ENCODE data around the gene KCNJ4.

The KCNJ4 gene

DNA sequence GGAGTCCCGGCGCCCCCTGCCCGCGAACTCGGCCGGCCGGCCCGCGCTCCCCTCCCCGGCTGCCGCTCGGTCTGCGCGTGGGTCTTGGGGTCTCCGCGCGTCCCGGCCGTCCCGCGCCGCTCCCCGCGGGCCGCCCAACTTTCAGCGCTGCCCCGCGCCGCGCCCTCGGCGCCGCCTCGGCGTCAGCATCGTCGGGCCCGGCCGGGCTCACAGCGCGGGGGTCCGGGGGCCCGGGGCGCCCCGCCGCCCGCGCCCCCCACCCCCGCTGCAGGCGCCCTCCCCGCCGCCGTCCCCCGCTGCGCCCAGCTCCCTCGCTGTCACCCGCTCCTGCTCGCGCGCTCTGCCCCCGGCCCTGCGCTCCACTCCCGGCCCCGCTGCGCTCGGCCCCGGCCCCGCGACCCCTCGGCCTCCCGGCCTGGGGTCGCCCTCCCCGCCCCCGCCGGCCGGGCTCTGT, at the start of gene KCNJ4:
KCNJ4 (minus strand) TSS at position 124 of the 454 bp plus-strand sequence. CDS start 27,067 bp downstream, outside the sequence.
- DNase-seq (ENCODE audit: low read depth), result no peak

- DNase-seq (ENCODE audit: low read depth), result no peak
These were observed 48.0 kb upstream of the KCNJ4 start for GRCh38 chr22:38503021-38503420.

- DNase-seq (ENCODE audit: low read depth), result no peak
These were observed 47.0 kb upstream of the KCNJ4 start for GRCh38 chr22:38501797-38502672.

DNA sequence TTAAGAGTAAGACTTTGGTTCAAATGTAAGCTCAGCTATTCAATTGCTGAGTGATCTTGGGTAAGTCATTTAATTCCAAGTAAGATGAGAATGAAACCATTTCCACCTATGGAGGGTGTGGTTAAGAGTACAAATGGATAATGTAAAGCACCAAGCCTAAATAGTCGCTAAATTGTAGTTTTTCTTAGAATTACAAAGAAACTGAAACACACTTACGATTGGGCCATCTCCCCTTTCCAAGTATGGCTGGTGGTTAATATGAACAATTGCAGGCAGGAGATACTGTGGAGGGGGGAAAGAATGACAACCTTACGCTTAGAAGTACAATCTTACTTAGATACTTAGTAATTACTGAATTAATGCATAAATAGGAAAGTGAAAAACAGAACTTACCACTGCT, 42.9 kb upstream of the KCNJ4 start:
- no peak for DNase-seq (ENCODE audit: low read depth)

GRCh38 chr22:38494939-38495338, 39.9 kb upstream of the KCNJ4 start:
- DNase-seq (ENCODE audit: low read depth), result no peak

- DNase-seq (ENCODE audit: low read depth), result no peak
These were observed 39.5 kb upstream of the KCNJ4 start for GRCh38 chr22:38494498-38494897.

GRCh38 chr22:38491707-38492348, 36.8 kb upstream of the KCNJ4 start:
- no peak for DNase-seq (ENCODE audit: low read depth)

DNA sequence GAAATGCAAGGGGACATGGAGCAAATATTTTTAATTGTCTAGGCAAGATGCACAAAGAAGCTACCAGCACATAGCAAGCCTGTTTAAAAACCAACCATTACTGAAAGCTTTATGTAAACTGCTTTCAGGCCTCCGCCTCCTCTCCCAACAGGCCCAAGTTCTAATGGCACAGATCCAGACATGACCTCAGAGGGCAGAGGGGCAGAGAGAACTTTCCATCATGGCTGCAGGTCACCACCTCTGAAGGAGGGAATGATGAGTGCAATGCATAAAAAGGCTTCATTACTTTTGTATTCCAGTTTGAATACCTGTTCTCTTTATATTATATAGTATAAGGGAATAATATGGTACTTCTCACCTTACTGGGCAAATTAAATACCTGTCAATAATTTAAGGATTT, 35.9 kb upstream of the KCNJ4 start:
- DNase-seq (ENCODE audit: low read depth), result no peak

DNA sequence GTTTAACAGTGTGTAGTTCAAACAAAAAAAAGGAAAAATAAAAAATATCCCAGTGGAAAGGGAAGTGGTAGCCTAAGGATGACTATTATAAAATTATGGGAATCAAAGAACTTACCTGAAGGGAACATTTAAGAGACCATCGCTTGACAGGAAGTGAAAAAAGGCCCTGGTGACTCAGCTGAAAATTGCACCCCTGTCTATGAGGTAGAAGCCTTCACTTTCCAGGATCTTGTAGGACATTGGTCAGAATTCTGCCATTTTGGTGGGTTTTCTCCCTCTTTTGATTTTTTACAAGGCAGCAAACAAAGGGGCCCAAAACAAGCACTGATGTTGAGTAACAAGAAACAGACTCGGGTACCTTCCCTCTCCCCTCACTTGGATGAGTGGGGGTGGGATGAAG, 35.5 kb upstream of the KCNJ4 start:
- DNase-seq (ENCODE audit: low read depth), result no peak

DNA sequence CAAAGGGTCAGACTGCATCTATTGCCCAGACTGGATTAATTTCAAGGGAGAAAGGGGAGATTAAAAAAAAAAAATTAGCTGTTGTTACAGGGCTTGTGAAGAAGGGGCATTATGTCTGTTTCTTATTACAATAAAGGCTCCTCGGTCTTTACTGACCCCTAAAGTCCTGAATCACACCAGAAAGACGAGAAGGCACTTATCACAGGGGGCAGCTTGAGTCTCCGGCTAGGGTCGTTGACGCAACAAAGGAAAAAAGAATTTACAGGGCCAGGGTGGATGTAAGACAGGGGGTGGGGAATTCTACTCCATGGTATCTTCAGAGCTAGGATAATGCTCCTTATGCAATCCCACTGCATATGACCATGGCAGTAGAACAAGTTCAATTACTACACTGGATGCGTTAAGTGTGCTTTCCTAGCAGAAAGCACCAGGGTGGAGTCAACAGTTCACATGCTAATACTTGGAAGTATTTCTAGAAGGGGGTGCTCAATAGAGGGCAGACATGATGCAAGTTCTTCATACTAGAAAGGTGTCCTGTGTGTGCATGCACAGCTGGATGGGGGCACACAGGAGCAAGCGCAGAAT, 34.7 kb upstream of the KCNJ4 start:
- DNase-seq (ENCODE audit: low read depth), result no peak

DNA sequence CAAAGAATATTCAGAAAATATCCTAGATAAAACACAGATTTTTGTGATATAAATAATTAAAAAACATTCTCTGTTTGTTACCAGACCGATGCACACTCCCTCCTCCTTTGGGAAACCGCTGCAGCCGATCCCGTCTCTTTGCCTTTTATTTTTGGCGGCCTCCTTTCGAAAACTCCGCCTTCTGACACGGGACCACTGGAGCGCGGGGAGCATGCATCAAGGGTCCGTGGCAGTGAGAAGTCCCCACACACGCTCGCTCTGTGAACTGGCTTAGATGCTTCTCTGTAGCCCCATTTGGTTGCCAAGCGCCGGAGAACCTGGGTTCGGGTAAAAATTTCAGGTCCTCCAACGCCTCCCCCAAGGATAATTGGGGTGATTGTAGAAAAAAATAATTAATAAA, 34.1 kb upstream of the KCNJ4 start:
- DNase-seq (ENCODE audit: low read depth), result no peak

DNA sequence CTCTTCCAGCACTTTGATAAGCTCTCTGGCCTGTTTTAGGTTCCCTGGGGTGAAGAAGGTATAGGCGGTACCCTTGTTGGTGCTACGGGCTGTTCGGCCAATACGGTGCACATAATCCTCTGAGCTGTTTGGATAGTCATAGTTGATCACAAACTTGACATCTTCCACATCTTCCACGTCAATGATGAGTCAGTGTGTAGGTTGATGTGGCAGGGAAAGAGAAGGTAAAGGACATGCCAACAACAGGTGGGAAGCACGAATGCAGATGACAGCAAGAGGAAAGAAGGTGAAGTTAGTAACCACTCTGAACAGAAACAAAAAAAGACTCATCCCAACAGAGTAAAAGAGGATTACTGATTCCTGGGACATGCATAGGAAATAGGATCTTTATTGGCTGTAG, 32.9 kb upstream of the KCNJ4 start:
- DNase-seq (ENCODE audit: low read depth), result no peak

DNA sequence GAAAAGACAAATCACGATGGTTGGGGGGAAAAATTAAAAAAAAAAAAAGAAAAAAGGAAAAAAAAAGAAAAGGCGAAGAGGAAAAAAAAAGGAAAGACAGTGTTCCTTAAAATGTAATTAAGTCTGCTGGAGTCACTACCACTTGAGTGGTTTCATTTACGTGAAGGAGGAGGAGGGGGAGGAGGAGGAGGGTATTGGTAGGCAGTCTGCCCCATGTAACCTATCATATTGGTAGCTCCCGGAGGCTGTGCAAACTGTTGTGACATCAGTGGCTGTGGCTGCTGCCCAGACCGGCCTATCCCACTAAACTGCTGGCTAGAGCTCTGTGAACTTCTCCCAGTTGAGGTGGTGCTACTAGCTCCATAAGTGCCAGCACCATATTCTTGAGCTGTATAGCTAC, 30.8 kb upstream of the KCNJ4 start:
- DNase-seq (ENCODE audit: low read depth), result no peak

DNA sequence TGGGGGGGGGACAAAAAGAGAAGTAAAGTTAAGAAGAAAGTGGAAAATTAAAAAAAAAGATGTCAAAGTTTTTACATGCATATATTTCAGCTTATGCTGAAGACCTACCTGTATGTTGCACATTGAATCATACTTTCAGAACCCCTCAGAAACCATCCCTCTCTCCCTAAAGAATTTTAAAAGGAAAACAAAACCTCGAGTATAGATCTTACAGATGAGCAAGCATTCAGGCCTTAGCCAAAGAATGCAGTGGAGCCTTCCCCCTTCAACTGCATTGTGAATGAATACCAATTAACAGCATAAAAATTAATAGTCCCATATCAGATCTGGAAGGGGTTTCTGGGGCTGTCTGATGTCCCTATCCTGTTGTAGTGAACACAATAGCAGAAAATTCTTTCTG, 29.2 kb upstream of the KCNJ4 start:
- DNase-seq (ENCODE audit: low read depth), result no peak

DNA sequence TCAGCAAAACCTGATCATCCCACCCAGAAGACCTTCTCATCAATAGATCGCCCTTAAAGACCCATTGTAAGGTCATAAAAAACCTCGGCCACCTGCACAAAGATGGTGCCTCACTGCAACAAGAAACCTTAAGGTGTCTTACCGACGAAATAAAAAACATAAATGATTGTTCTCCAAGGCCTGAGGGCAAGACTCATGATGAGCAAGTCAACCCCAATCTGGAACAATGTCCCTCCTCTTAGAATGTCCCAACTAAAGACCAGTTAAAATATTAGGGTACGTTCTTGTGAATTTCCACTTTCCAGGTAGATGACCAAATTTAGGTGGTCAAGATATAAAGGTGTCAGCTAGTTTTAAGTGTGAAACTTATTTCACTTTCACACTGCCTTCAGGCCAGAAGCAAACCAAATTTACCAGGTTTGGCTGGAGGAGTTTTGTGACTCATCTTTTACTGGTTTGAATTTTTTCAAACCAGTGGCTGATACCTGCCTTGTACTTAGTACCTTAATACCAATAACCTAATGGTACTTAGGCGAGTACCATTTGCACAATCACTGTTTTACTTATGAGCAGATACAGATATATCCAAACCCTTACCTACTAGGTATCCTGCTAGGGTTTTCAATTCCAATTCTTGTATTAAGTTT, 27.8 kb upstream of the KCNJ4 start:
- no peak for DNase-seq (ENCODE audit: low read depth)

DNA sequence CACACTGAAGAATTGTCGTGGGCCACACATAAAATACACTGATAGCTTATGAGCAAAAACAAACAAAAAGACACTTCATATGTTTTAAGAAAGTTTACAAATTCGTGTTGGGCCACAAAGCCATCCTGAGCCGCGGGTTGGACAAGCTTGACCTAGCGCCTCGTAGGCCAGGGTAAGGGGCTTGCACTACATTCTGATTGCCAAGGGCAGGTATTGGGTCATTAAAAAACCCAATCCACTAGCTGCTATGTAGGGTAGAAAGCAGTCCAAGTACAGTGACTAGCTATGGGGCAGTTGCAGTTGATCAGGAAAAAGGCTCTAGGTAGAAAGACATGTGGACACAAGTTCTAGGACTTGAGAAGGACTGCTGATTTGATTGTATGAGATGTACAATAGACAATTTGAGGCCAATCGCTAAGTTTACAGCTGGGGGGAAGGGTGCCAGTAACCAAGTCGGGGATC, 26.9 kb upstream of the KCNJ4 start:
- no peak for DNase-seq (ENCODE audit: low read depth)

- DNase-seq (ENCODE audit: low read depth), result no peak
These were observed 26.3 kb upstream of the KCNJ4 start for GRCh38 chr22:38481162-38481870.

GRCh38 chr22:38479096-38479837, 24.3 kb upstream of the KCNJ4 start:
- no peak for DNase-seq (ENCODE audit: low read depth)

DNA sequence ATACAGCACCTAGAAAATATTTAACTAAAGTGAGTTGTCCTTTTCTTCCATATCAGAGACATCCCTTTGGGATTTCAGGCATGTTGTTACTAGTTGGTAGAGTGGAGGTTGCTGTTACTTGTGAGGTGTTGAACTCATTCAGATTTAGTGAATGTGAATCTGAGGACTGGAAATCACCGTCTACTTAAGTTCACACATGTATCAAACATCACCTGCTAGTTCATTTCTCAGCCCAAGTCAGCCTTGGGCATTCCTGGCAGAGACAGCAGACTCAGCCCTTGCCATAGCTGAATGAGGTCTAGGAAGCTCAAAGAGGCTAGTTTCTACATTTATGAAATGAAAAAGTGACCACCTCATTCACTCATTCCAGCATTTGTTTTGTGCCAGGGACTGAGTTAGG, 22.6 kb upstream of the KCNJ4 start:
- no peak for DNase-seq (ENCODE audit: low read depth)

- DNase-seq (ENCODE audit: low read depth), result no peak
These were observed 19.1 kb upstream of the KCNJ4 start for GRCh38 chr22:38474003-38474607.

DNA sequence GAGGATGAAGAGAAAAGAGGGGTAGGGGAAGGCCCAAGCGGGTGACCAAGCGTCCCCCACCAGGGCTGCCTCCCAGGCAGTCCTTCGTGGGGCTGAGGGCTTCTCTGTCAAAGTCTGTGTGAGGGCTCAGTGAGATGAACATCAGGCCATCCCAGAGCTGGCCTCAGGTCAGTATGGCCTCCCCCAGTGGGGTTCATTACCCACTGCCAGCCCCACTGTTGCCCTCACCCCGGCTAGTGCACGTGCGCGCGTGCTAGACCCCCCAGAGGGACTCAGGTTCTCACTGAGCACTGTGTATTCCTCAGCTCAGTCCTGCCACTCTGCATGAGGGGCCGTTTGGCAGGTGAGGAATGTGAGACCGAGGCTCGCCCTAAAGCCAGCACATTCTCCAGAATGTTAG, 16.2 kb upstream of the KCNJ4 start:
- DNase-seq (ENCODE audit: low read depth), result no peak

Data from stimulated activated CD8-positive, alpha-beta memory T cell treated with anti-CD3 and anti-CD28 coated beads, Interleukin-12 subunit alpha, Interleukin-12 subunit beta, amount 100 ng/mL, for 1 hour (primary cell).